Inferior parietal cortex (tissue), 1 donor: ENCODE results near the gene OR13C2.
"Not testable (repeated sequence)": the region's sequence is repeated elsewhere in the genome, so short reads cannot be mapped to it uniquely, and the experiment has no call there.

ENCODE experiments used
- DNase-seq: peaks from one replicate; pipeline ENCODE4 v3.0.0-alpha.2; 2016; ENCODE audit errors: extremely low spot score

Gene OR13C2

GRCh38 chr9:104605527-104605926 lies at the start of gene OR13C2:
OR13C2 (minus strand) TSS chr9:104605627; CDS start chr9:104605627, 0 bp downstream.
- not testable (repeated sequence) for DNase-seq

GRCh38 chr9:104635456-104635855 lies 30.0 kb upstream of the OR13C2 start:
- no peak for DNase-seq

GRCh38 chr9:104633976-104634520 lies 28.6 kb upstream of the OR13C2 start:
- no peak for DNase-seq

GRCh38 chr9:104625964-104626363 lies 20.5 kb upstream of the OR13C2 start:
- not testable (repeated sequence) for DNase-seq

- DNase-seq: no peak
Observed at GRCh38 chr9:104618104-104618503, 12.7 kb upstream of the OR13C2 start, which contains the start of gene OR13C9. OR13C9 (minus strand) TSS chr9:104618204; CDS start chr9:104618204, 0 bp downstream.

- no peak for DNase-seq
Observed at GRCh38 chr9:104617418-104617817, 12.0 kb upstream of the OR13C2 start.

- no peak for DNase-seq
Observed at GRCh38 chr9:104611213-104611612, 5.8 kb upstream of the OR13C2 start.

- DNase-seq: no peak
Observed at GRCh38 chr9:104608336-104608735, 2.9 kb upstream of the OR13C2 start.

- no peak for DNase-seq
Observed at GRCh38 chr9:104606152-104606551, 725 bp upstream of the OR13C2 start.

GRCh38 chr9:104604801-104605200 lies 626 bp downstream of the OR13C2 start:
- no peak for DNase-seq

- not testable (repeated sequence) for DNase-seq
Observed at GRCh38 chr9:104599313-104599712, 6.1 kb downstream of the OR13C2 start, which contains the start of gene OR13C5. OR13C5 (minus strand) TSS chr9:104599413; CDS start chr9:104599413, 0 bp downstream.

- DNase-seq: not testable (repeated sequence)
Observed at GRCh38 chr9:104598749-104599148, 6.7 kb downstream of the OR13C2 start.

GRCh38 chr9:104589626-104590025 lies 15.8 kb downstream of the OR13C2 start:
- DNase-seq: no peak

GRCh38 chr9:104586496-104587180 lies 18.8 kb downstream of the OR13C2 start:
- DNase-seq: no peak

GRCh38 chr9:104580562-104580961 lies 24.9 kb downstream of the OR13C2 start:
- DNase-seq: no peak

GRCh38 chr9:104577263-104577662 lies 28.2 kb downstream of the OR13C2 start:
- DNase-seq: no peak

GRCh38 chr9:104575456-104575855 lies 30.0 kb downstream of the OR13C2 start:
- DNase-seq: no peak

GRCh38 chr9:104572612-104573011 lies 32.8 kb downstream of the OR13C2 start:
- DNase-seq: no peak

GRCh38 chr9:104568868-104569267 lies 36.6 kb downstream of the OR13C2 start, which contains the start of gene OR13C8:
OR13C8 (plus strand) TSS chr9:104569168; CDS start chr9:104569168, 0 bp downstream.
- no peak for DNase-seq

- no peak for DNase-seq
Observed at GRCh38 chr9:104564358-104564757, 41.1 kb downstream of the OR13C2 start.

- no peak for DNase-seq
Observed at GRCh38 chr9:104556830-104557634, 48.4 kb downstream of the OR13C2 start.

- DNase-seq: no peak
Observed at GRCh38 chr9:104555521-104555920, 49.9 kb downstream of the OR13C2 start.
